Measurements from ENCODE around the gene CDCA5. TPM values are rescaled to one million over a fixed set of nuclear protein-coding genes. Genes with fewer than 3 reads are reported as not detected.
"Not testable (repeated sequence)": the region's sequence is repeated elsewhere in the genome, so short reads cannot be mapped to it uniquely, and the experiment has no call there.

Gene CDCA5
- total RNA-seq, 4 donors from 2014 or later, result 0.36 to 1.3 (median 1.00) TPM; not detected in 1

- Histone ChIP-seq H3K4me1 (peaks cover 21 to 31% of the 10 kb centered on the region in 2 donors), H3K27me3 (no peaks in the 10 kb centered on the region), H3K27ac (peak within 1 kb of the TSS; percentile 87 to 98 (median 92)), H3K4me3 (peak within 1 kb of the TSS; percentile 79 to 97 (median 90)), H3K9me3 (no peaks in the 10 kb centered on the region), H3K36me3 (peaks cover 0 to 59% of the 10 kb centered on the region in 2 donors)
- TF ChIP-seq CTCF (IDR thresholded peaks at IDR 0.05 in 4 of 5, conservative IDR thresholded peaks at IDR 0.05 in 1 of 5) (peak in 1 of 5 experiments; percentile 20), POLR2A (IDR thresholded peaks at IDR 0.05) (peak; percentile 91 to 95)
- in situ Hi-C loops (cut with MboI; ENCODE audit: low sequenced_read_pairs in 4 of 4), result no loop called here
- peak; percentile 98 for DNase-seq
- intact Hi-C loops (cut with DNase I; ENCODE audit: low total_unique reads), result loop anchor here (1.0 kb wide), 3 partner anchors 12 to 108 kb away; partner anchors contain the start of genes ARL2, CDCA5, SYVN1 and ZFPL1
- ATAC-seq, result peak; percentile 81 to 84
These were observed 38.2 kb upstream of the CDCA5 start, which contains the start of the genes FAU and MRPL49 for GRCh38 chr11:65121865-65122696. Gene FAU (minus strand): TSS chr11:65122134. CDS start chr11:65121813, 321 bp downstream. Gene MRPL49 (plus strand): TSS chr11:65122321. CDS start chr11:65122347, 26 bp downstream.

GRCh38 chr11:65121447-65121864 lies 37.6 kb upstream of the CDCA5 start:
- DNase-seq, result no peak
- no peak for ATAC-seq
- TF ChIP-seq CTCF (IDR thresholded peaks at IDR 0.05 in 4 of 5, conservative IDR thresholded peaks at IDR 0.05 in 1 of 5) (no peak), POLR2A (IDR thresholded peaks at IDR 0.05) (no peak)
- in situ Hi-C loops (cut with MboI; ENCODE audit: low sequenced_read_pairs in 4 of 4), result no loop called here
- Histone ChIP-seq H3K9me3 (no peaks in the 10 kb centered on the region), H3K4me1 (peaks cover 25 to 36% of the 10 kb centered on the region in 2 donors), H3K4me3 (peak overlapping the region; percentile 79 to 97 (median 90)), H3K27me3 (no peaks in the 10 kb centered on the region), H3K36me3 (peaks cover 0 to 53% of the 10 kb centered on the region in 2 donors), H3K27ac (peak overlapping the region; percentile 87 to 98 (median 92))
- intact Hi-C loops (cut with DNase I; ENCODE audit: low total_unique reads), result no loop called here

- peaks cover 0 to 47% of the 10 kb centered on the region in 2 donors for H3K36me3 ChIP-seq
- TF ChIP-seq POLR2A (IDR thresholded peaks at IDR 0.05), result no peak
- H3K4me1 ChIP-seq, result peaks cover 31 to 42% of the 10 kb centered on the region in 2 donors
- intact Hi-C loops (cut with DNase I; ENCODE audit: low total_unique reads) (no loop called here), in situ Hi-C loops (cut with MboI; ENCODE audit: low sequenced_read_pairs in 4 of 4) (no loop called here)
- peak overlapping the region; percentile 87 to 98 (median 92) for H3K27ac ChIP-seq
- ATAC-seq (no peak), DNase-seq (peak in 1 of 2 donors; percentile 7)
- H3K27me3 ChIP-seq, result no peaks in the 10 kb centered on the region
- H3K9me3 ChIP-seq, result no peaks in the 10 kb centered on the region
- peak overlapping the region; percentile 79 to 97 (median 90) for H3K4me3 ChIP-seq
These were observed 37.0 kb upstream of the CDCA5 start for GRCh38 chr11:65120831-65121230.

GRCh38 chr11:65119670-65119995 lies 35.8 kb upstream of the CDCA5 start:
- peak overlapping the region in 3 of 4 donors; percentile 16 to 88 (median 87) for H3K27ac ChIP-seq
- no peak for TF ChIP-seq CTCF (IDR thresholded peaks at IDR 0.05 in 4 of 5, conservative IDR thresholded peaks at IDR 0.05 in 1 of 5)
- no peak for TF ChIP-seq POLR2A (IDR thresholded peaks at IDR 0.05)
- no peaks in the 10 kb centered on the region for H3K27me3 ChIP-seq
- H3K36me3 ChIP-seq, result peaks cover 0 to 35% of the 10 kb centered on the region in 2 donors
- peak in 1 of 2 donors; percentile 1 for DNase-seq
- H3K4me3 ChIP-seq, result no peak overlapping the region
- H3K9me3 ChIP-seq, result no peaks in the 10 kb centered on the region
- no peak for ATAC-seq
- peaks cover 31 to 46% of the 10 kb centered on the region in 2 donors for H3K4me1 ChIP-seq
- intact Hi-C loops (cut with DNase I; ENCODE audit: low total_unique reads) (loop anchor here (10.0 kb wide), 1 partner anchor 265 kb away; no protein-coding TSS in a partner anchor), in situ Hi-C loops (cut with MboI; ENCODE audit: low sequenced_read_pairs in 4 of 4) (no loop called here)

- H3K27me3 ChIP-seq; ATAC-seq; H3K4me3 ChIP-seq; H3K9me3 ChIP-seq; in situ Hi-C loops (cut with MboI; ENCODE audit: low sequenced_read_pairs in 4 of 4): not testable (repeated sequence)
- DNase-seq, result peak in 1 of 2 donors; percentile 2
- intact Hi-C loops (cut with DNase I; ENCODE audit: low total_unique reads), result loop anchor here (10.0 kb wide), 1 partner anchor 264 kb away; no protein-coding TSS in a partner anchor
- Histone ChIP-seq H3K36me3 (peaks cover 0 to 29% of the 10 kb centered on the region in 2 donors), H3K4me1 (peaks cover 31 to 46% of the 10 kb centered on the region in 2 donors), H3K27ac (peak overlapping the region; percentile 62 to 87 (median 76))
These were observed 35.2 kb upstream of the CDCA5 start for GRCh38 chr11:65118891-65119669.

All from gastrocnemius medialis (tissue), 4 donors.